B cell (primary cell): ENCODE measurements around the gene GADD45B.

ENCODE experiments used
- CTCF ChIP-seq: fragments of 200-600 bp; IDR thresholded peaks from one replicate; pipeline ENCODE4 v1.8.0; 2022; ENCODE audit warnings: antibody characterized with exemption, mild to moderate bottlenecking
- EZH2 ChIP-seq: IDR thresholded peaks from 2 replicates; pipeline ENCODE4 v1.6.1; 2012; ENCODE audit warnings: borderline replicate concordance, low read depth, mild to moderate bottlenecking, moderate library complexity, low read length; ENCODE audit not compliant: insufficient read depth, poor library complexity, severe bottlenecking

- TF ChIP-seq CTCF (no peak), EZH2 (no peak)
These were observed 32.7 kb upstream of the GADD45B start for GRCh38 chr19:2443116-2443784.
